GM13976 (cell line): ENCODE data around the gene SPDYE16.
"Not testable (repeated sequence)": the region's sequence is repeated elsewhere in the genome, so short reads cannot be mapped to it uniquely, and the experiment has no call there.

ENCODE experiments used
- DNase-seq: peaks from one replicate; pipeline ENCODE4 v3.0.0; 2012; ENCODE audit warnings: low spot score
- CTCF ChIP-seq: IDR thresholded peaks from 2 replicates; pipeline ENCODE4 v1.5.1; 2012; ENCODE audit warnings: borderline replicate concordance, mild to moderate bottlenecking; ENCODE audit not compliant: insufficient read depth; ENCODE audit errors: extremely low read depth, missing control alignments, control extremely low read depth
- in situ Hi-C: fragments of 300-500 bp; cut with MboI; formaldehyde crosslinking; loops from one replicate; pipeline ENCODE4 v1.12.0; 2022; ENCODE audit warnings: low sequenced_read_pairs, mixed read lengths, inconsistent platforms; ENCODE audit not compliant: unreplicated experiment

Gene SPDYE16

GRCh38 chr7:76513817-76514799, 29.0 kb downstream of the SPDYE16 start:
- in situ Hi-C loops = no loop called here
- no peak for TF ChIP-seq CTCF
- DNase-seq = peak; percentile 17

DNA sequence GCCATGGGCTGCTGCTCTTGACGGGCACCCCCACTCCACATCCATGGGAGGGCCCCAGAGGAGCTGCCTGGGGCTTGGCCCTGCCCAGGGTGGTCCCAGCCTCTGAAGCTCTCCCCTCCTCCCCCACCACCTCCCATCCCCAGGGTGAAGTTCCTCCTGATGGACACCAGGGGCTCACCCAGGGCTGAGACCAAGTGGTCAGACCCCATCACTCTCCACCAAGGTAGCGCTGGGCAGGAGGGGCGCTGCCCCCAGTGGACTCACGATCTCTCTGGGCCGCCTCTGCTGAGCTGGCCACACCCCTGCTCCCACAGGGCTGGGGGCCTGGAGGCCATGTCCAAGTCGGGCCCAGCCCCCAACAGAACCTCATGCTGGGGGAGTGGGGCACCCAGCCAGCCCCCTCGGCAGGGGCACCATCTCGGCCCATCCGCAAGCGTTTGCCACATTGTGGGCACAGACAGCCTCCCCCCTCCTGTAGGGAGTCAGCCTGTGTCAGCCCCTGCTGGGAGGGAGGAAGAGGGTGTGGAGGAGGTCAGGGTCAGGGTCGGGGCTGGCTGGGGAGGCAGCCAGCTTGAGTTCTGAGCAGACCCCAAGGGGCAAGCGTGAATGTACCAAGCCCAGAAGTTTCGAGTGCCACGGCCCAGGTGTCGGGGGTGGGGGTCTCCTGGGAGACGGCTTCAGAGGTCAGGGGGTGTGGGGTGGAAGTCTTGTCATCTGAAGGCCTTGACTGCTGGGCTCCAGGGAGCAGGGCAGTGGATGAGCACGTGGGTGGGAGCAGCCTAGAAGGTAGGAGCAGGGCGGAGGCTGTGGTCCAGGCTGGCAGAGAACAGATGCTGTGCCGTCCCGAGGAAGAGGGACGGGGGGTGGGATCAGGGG, 29.9 kb downstream of the SPDYE16 start:
- in situ Hi-C loops = no loop called here
- DNase-seq = peak; percentile 32
- no peak for TF ChIP-seq CTCF

DNA sequence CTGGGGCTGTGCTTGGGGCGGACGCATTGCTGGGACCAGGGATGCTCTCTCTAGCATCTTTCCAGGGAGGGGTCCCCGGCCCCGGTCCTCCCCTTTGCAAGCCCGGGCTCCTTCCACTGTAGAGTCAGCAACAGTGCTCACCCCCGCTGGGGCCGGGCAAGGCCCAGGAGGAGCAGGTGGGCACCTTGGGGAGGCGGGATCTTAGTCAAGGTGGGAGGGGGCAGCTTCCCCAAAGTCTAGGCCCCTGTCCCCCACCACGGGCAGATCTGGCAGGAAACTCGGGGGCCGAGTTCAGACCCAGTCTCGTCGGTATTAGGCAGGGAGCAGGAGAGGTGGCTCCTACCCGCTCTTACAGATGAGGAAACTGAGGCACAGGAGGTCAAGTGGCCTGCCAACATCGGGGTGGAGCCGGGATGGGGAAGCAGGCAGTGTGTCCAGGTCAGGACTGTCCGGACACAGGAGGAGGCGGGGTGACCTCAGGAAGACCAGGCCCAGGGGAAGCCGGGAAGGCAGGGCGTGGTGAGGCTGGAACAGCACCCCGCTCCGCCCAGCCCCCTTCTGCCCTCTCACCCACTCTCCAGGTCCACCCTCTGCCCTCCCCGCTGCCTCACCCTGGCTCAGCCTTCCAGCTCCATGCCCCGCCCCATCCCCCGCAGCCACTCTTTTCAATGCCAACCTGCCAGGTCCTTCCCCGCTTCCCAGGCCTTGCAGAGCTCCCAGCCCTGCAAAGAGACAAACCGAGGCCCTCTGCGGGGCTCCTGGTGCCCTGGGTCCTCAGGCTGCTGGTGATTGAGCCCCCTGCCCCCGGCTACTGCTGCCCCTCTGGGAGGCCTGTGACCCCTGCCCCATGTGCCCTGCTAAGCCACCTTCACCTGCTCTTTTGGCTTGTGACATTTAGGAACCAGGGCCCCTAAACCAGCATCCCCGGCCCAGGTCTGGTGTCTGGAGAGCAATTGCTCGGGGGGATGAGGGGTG, 30.9 kb downstream of the SPDYE16 start:
- DNase-seq, in situ Hi-C loops: not testable (repeated sequence)

- DNase-seq, in situ Hi-C loops: not testable (repeated sequence)
Observed at GRCh38 chr7:76511200-76511910, 31.7 kb downstream of the SPDYE16 start.

- TF ChIP-seq CTCF = no peak
- in situ Hi-C loops = no loop called here
- DNase-seq = peak; percentile 30
Observed at GRCh38 chr7:76509931-76510877, 32.9 kb downstream of the SPDYE16 start, which contains the start of gene UPK3B. UPK3B (plus strand) TSS chr7:76510552; CDS start chr7:76510653, 101 bp downstream.

DNA sequence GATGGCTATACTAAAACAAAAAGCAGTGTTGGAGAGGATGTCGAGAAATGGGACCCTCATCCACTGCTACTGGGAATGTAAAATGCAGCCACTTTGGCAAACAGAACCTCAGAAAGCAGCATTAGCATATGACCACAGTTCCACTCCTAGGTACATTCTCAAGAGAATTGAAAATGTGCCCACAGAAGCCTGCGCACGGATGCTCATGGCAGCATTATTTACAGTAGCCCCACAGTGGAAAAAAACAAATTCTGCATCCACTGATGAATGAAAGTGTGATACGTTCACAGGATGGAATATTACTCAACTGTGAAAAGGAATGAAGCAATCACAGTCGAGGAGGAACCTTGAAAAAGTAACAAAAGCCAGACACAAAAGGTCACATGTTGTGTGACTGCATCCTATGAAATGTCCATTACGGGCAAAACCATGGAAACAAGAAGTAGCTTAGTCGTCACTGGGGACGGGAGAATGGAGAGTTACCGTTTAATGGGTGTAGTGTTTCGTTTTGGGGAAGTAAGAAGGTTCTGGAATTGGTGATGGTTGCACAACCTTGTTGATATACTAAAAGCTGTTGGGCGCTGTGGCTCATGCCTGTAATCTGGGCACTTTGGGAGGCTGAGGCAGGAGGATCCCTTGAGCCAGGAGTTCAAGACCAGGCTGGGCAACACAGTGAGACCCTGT, 35.2 kb downstream of the SPDYE16 start:
- no peak for TF ChIP-seq CTCF
- in situ Hi-C loops = no loop called here
- DNase-seq = no peak

- in situ Hi-C loops, DNase-seq: not testable (repeated sequence)
Observed at GRCh38 chr7:76506643-76507042, 36.5 kb downstream of the SPDYE16 start.
